D721Med (cell line): Measurements from ENCODE around the gene CABLES2.

Experiments used
- DNase-seq: peaks from one replicate; pipeline ENCODE4 v3.0.0; 2011; ENCODE audit warnings: low spot score; ENCODE audit not compliant: insufficient read length
- FAIRE-seq: peaks from 2 replicates; lab custom pipeline; 2011; peaks lifted over from hg19 to GRCh38; lab: Jason Lieb, UNC
- CTCF ChIP-seq: IDR thresholded peaks from 2 replicates; pipeline ENCODE4 v1.5.1; 2012; ENCODE audit warnings: mild to moderate bottlenecking, control low read depth; ENCODE audit not compliant: insufficient read depth; ENCODE audit errors: missing control alignments

The CABLES2 gene

GRCh38 chr20:62371588-62372041 is 35.5 kb downstream of the CABLES2 start:
- no peak for DNase-seq
- no peak for FAIRE-seq
- no peak for TF ChIP-seq CTCF

GRCh38 chr20:62370807-62371587 is 36.1 kb downstream of the CABLES2 start:
- TF ChIP-seq CTCF: no peak
- no peak for FAIRE-seq
- no peak for DNase-seq

- DNase-seq (no peak), FAIRE-seq (no peak)
- no peak for TF ChIP-seq CTCF
Observed at GRCh38 chr20:62370115-62370806, 36.8 kb downstream of the CABLES2 start.

GRCh38 chr20:62369815-62370114 is 37.3 kb downstream of the CABLES2 start:
- TF ChIP-seq CTCF: no peak
- no peak for DNase-seq
- FAIRE-seq: no peak

GRCh38 chr20:62368976-62369814 is 37.9 kb downstream of the CABLES2 start:
- FAIRE-seq (no peak), DNase-seq (no peak)
- TF ChIP-seq CTCF: no peak

GRCh38 chr20:62368392-62368975 is 38.6 kb downstream of the CABLES2 start:
- no peak for TF ChIP-seq CTCF
- DNase-seq (no peak), FAIRE-seq (no peak)
